VCaP (cell line): ENCODE data around the gene ZNF562.
A peak's percentile ranks its signal among the peaks of the same experiment; 100 is the strongest.
"Not testable (repeated sequence)": the region's sequence is repeated elsewhere in the genome, so short reads cannot be mapped to it uniquely, and the experiment has no call there.

Experiments used
- H3K27ac ChIP-seq: fragments of 450-650 bp; 2 replicates; pipeline ENCODE4 v1.5.1; 2017
- TF ChIP-seq, protein P1 (sequence below): fragments of 450-650 bp; conservative IDR thresholded peaks from 2 replicates; pipeline ENCODE4 v1.5.1; 2017; ENCODE audit warnings: mild to moderate bottlenecking, moderate library complexity

ZNF562 gene

DNA sequence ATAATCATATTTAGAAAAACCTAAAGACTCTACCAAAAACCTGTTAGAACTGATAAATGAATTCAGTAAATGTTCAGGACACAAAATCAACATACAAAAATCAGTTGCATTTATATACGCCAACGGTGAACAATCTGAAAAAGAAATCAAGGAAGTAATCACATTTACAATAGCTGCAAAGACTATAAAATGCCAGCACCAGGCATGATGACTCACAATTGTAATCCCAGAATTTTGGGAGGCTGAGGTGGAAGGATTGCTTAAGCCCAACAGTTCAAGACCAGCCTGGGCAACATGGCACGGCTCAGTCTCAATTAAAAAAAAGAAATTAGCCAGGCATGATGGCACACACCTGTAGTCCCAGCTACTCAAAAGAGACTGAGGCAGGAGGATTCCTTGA is 7.0 kb downstream of the ZNF562 start:
- TF ChIP-seq, protein P1, sequence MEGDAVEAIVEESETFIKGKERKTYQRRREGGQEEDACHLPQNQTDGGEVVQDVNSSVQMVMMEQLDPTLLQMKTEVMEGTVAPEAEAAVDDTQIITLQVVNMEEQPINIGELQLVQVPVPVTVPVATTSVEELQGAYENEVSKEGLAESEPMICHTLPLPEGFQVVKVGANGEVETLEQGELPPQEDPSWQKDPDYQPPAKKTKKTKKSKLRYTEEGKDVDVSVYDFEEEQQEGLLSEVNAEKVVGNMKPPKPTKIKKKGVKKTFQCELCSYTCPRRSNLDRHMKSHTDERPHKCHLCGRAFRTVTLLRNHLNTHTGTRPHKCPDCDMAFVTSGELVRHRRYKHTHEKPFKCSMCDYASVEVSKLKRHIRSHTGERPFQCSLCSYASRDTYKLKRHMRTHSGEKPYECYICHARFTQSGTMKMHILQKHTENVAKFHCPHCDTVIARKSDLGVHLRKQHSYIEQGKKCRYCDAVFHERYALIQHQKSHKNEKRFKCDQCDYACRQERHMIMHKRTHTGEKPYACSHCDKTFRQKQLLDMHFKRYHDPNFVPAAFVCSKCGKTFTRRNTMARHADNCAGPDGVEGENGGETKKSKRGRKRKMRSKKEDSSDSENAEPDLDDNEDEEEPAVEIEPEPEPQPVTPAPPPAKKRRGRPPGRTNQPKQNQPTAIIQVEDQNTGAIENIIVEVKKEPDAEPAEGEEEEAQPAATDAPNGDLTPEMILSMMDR, result no peak
- H3K27ac ChIP-seq, result no peak overlapping the region

DNA sequence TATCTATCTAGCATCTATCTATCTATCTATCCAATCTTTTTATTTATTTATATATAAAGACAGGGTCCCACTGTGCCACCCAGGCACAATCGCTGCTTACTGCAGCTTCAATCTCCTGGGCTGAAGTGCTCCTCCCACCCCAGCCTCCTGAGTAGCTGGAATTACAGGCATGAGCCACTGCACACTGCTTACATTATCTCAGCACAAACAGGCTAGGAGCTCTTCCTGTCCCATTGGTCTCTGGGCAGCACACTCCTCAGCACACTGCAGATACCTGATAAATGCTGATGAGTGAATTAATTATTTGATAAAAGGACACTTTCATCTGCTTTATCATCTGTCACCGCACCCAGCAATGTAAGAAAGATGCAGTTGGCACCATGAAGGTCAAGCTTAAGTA is 16.1 kb downstream of the ZNF562 start:
- H3K27ac ChIP-seq, result no peak overlapping the region

DNA sequence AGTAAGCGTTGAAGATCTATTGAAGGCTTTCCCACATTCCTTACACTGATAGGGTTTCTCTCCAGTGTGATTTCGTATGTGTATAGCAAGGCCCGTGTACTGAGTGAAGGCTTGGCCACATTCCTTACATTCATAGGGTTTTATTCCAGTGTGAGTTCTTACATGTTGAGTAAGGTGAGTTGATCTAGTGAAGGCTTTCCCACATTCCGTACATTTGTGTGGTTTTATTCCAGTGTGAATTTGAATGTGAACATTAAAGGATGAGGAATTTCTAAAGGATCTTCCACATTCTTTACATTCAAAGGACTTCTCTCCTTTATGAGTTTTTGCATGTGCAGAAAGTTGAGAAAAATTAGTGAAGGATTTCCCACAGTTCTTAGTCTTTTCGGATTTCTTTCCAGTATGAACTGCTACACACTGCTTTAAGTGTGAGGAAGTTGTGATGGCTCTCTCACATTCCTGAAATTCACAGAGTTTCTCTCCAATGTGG is 21.8 kb downstream of the ZNF562 start:
- not testable (repeated sequence) for H3K27ac ChIP-seq

More for the DNA sequence above, 16.1 kb downstream of the ZNF562 start:
- TF ChIP-seq, protein P1, result no peak

DNA sequence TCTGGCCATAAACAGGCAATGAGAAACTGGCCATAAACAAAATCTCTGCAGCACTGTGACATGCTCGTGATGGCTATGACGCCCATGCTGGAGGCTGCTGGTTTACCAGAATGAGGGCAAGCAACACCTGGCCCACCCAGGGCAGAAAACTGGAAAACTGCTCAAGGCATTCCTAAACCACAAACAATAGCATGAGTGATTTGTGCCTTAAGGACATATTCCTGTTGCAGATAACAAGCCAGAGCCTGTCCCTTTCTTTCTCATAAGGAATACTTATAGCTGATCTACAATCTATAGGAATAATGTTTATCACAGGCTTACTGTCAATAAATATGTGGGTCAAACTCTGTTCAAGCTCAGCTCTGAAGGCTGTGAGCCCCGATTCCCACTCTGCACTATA is 23.4 kb downstream of the ZNF562 start:
- not testable (repeated sequence) for H3K27ac ChIP-seq

DNA sequence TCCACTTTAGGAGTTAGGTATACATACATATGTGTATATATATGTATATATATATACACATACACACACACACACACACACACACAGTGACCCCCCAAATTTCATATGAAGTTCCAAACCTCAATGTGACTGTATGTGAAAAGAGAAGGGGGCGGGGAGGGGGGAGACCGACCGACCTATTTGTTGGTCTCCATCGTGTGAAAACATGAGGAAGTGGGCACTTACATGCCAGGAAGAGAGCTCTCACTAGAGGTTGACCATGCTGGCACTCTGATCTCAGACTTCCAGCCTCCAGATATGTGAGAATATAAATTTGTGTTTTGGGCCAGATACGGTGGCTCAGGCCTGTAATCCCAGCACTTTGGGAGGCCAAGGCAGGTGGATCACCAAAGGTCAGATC is 24.6 kb downstream of the ZNF562 start:
- no peak overlapping the region for H3K27ac ChIP-seq
- TF ChIP-seq, protein P1, result no peak

- TF ChIP-seq, protein P1, result 0 out of 2 replicates have a peak, but pooled peaks have one; percentile 13
- no peak overlapping the region for H3K27ac ChIP-seq
Measured at GRCh38 chr19:9645472-9645871, 29.4 kb downstream of the ZNF562 start.

GRCh38 chr19:9644472-9644871 is 30.4 kb downstream of the ZNF562 start:
- TF ChIP-seq, protein P1, result no peak
- H3K27ac ChIP-seq, result no peak overlapping the region

GRCh38 chr19:9641810-9642209 is 33.1 kb downstream of the ZNF562 start:
- TF ChIP-seq, protein P1, result no peak
- no peak overlapping the region for H3K27ac ChIP-seq

GRCh38 chr19:9640956-9641355 is 33.9 kb downstream of the ZNF562 start:
- TF ChIP-seq, protein P1, result no peak
- H3K27ac ChIP-seq, result no peak overlapping the region
